ENCODE data around the gene TGFBR3. TPM values are rescaled to one million over a fixed set of nuclear protein-coding genes. Genes with fewer than 3 reads are reported as not detected.

TGFBR3 gene
- total RNA-seq, 6 experiments from 2014 or later = 5.8 to 21.1 (median 19.0) TPM

GRCh38 chr1:91712393-91712792 lies 173.6 kb downstream of the TGFBR3 start:
- peaks cover 28% of the 10 kb centered on the region; the same call in 1 of the 2 replicates for H3K36me3 Mint-ChIP-seq (ENCODE audit: low read depth)
- H3K27ac Mint-ChIP-seq = peak overlapping the region; percentile 77
- no peak for TF ChIP-seq CTCF (IDR thresholded peaks at IDR 0.05)
- peaks cover 1% of the 10 kb centered on the region for H3K27me3 Mint-ChIP-seq (ENCODE audit: insufficient read depth)
- DNase-seq = no peak
- peak overlapping the region; percentile 22; the same call in 1 of the 2 replicates for H3K4me3 Mint-ChIP-seq
- H3K9me3 Mint-ChIP-seq = no peaks in the 10 kb centered on the region
- peaks cover 18% of the 10 kb centered on the region for H3K4me1 Mint-ChIP-seq (ENCODE audit: low read depth)

- DNase-seq = no peak
- H3K9me3 Mint-ChIP-seq = no peaks in the 10 kb centered on the region
- peaks cover 35% of the 10 kb centered on the region; the same call in 1 of the 2 replicates for H3K36me3 Mint-ChIP-seq (ENCODE audit: low read depth)
- H3K27ac Mint-ChIP-seq = no peak overlapping the region
- H3K27me3 Mint-ChIP-seq (ENCODE audit: insufficient read depth) = peaks cover 1% of the 10 kb centered on the region
- no peak overlapping the region for H3K4me3 Mint-ChIP-seq
- H3K4me1 Mint-ChIP-seq (ENCODE audit: low read depth) = peaks cover 18% of the 10 kb centered on the region
- TF ChIP-seq CTCF (IDR thresholded peaks at IDR 0.05) = no peak
Observed at GRCh38 chr1:91711504-91712247, 174.3 kb downstream of the TGFBR3 start.

- TF ChIP-seq CTCF (IDR thresholded peaks at IDR 0.05) = no peak
- no peak overlapping the region; the same call in 1 of the 2 replicates for H3K27ac Mint-ChIP-seq
- H3K9me3 Mint-ChIP-seq = no peaks in the 10 kb centered on the region
- no peak overlapping the region for H3K4me3 Mint-ChIP-seq
- DNase-seq = no peak
- peaks cover 1% of the 10 kb centered on the region for H3K27me3 Mint-ChIP-seq (ENCODE audit: insufficient read depth)
- H3K36me3 Mint-ChIP-seq (ENCODE audit: low read depth) = peaks cover 32% of the 10 kb centered on the region; the same call in 1 of the 2 replicates
- peaks cover 18% of the 10 kb centered on the region for H3K4me1 Mint-ChIP-seq (ENCODE audit: low read depth)
Observed at GRCh38 chr1:91710261-91710660, 175.7 kb downstream of the TGFBR3 start.

- no peak for TF ChIP-seq CTCF (IDR thresholded peaks at IDR 0.05)
- Mint-ChIP-seq H3K36me3 (ENCODE audit: low read depth) (peaks cover 37% of the 10 kb centered on the region; the same call in 1 of the 2 replicates), H3K9me3 (no peaks in the 10 kb centered on the region), H3K27me3 (ENCODE audit: insufficient read depth) (peaks cover 1% of the 10 kb centered on the region), H3K27ac (no peak overlapping the region), H3K4me3 (no peak overlapping the region), H3K4me1 (ENCODE audit: low read depth) (peaks cover 15% of the 10 kb centered on the region)
- no peak for DNase-seq
Observed at GRCh38 chr1:91708691-91709090, 177.3 kb downstream of the TGFBR3 start.

- H3K4me1 Mint-ChIP-seq (ENCODE audit: low read depth) = peaks cover 6% of the 10 kb centered on the region
- no peak overlapping the region for H3K27ac Mint-ChIP-seq
- H3K36me3 Mint-ChIP-seq (ENCODE audit: low read depth) = peaks cover 42% of the 10 kb centered on the region
- no peak for DNase-seq
- no peak overlapping the region for H3K4me3 Mint-ChIP-seq
- no peaks in the 10 kb centered on the region for H3K9me3 Mint-ChIP-seq
- peaks cover 1% of the 10 kb centered on the region for H3K27me3 Mint-ChIP-seq (ENCODE audit: insufficient read depth)
- TF ChIP-seq CTCF (IDR thresholded peaks at IDR 0.05) = no peak
Observed at GRCh38 chr1:91707890-91708218, 178.1 kb downstream of the TGFBR3 start.

Data from HFFc6 (cell line).